DOHH2 (cell line): ENCODE measurements around the gene COL5A1.

Source experiments
- H3F3A ChIP-seq: fragments of 200-600 bp; sonication (generic), shearing (Covaris generic); 2 replicates; pipeline ENCODE4 v1.6.0; 2016; ENCODE audit warnings: antibody characterized with exemption, mild to moderate bottlenecking; ENCODE audit not compliant: control insufficient read depth, insufficient read depth
- H3K27ac ChIP-seq: fragments of 200-600 bp; sonication (generic); 2 replicates; pipeline ENCODE4 v1.5.1; 2014; ENCODE audit warnings: low read depth, mild to moderate bottlenecking, low read length, moderate library complexity
- H3K27me3 ChIP-seq: fragments of 200-600 bp; sonication (generic); 2 replicates; pipeline ENCODE4 v1.6.1; 2014; ENCODE audit warnings: mild to moderate bottlenecking, low read length, mixed read lengths; ENCODE audit not compliant: control insufficient read depth
- H3K36me3 ChIP-seq: fragments of 200-600 bp; sonication (generic); 2 replicates; pipeline ENCODE4 v1.6.1; 2014; ENCODE audit warnings: mild to moderate bottlenecking, low read length, moderate library complexity, mixed read lengths; ENCODE audit not compliant: control insufficient read depth
- H3K4me1 ChIP-seq: fragments of 200-600 bp; sonication (generic); 2 replicates; pipeline ENCODE4 v1.6.1; 2014; ENCODE audit warnings: mild to moderate bottlenecking, low read length, mixed read lengths; ENCODE audit not compliant: control insufficient read depth
- H3K4me2 ChIP-seq: fragments of 200-600 bp; sonication (generic); 2 replicates; pipeline ENCODE4 v1.6.0; 2014; ENCODE audit warnings: mild to moderate bottlenecking, low read length, moderate library complexity
- H3K4me3 ChIP-seq: fragments of 200-600 bp; sonication (generic); 2 replicates; pipeline ENCODE4 v1.5.1; 2014; ENCODE audit warnings: mild to moderate bottlenecking, low read length, mixed read lengths
- H3K79me2 ChIP-seq: fragments of 200-600 bp; sonication (generic); 2 replicates; pipeline ENCODE4 v1.6.1; 2014; ENCODE audit warnings: mild to moderate bottlenecking, low read length, mixed read lengths; ENCODE audit not compliant: control insufficient read depth
- H3K9me2 ChIP-seq: fragments of 200-600 bp; sonication (generic); replicated peaks from 2 replicates; pipeline ENCODE4 v1.6.1; 2014; ENCODE audit warnings: mild to moderate bottlenecking, low read length, mixed read lengths; ENCODE audit not compliant: control insufficient read depth
- H3K9me3 ChIP-seq: fragments of 200-600 bp; sonication (generic); 2 replicates; pipeline ENCODE4 v1.6.1; 2014; ENCODE audit warnings: antibody characterized with exemption, low read length, mixed read lengths; ENCODE audit not compliant: control insufficient read depth, insufficient read depth
- H4K20me1 ChIP-seq: fragments of 200-600 bp; sonication (generic); 2 replicates; pipeline ENCODE4 v1.6.0; 2014; ENCODE audit warnings: low read depth, mild to moderate bottlenecking, antibody characterized with exemption, low read length, moderate library complexity; ENCODE audit not compliant: control insufficient read depth, insufficient read depth
- EZH2phosphoT487 ChIP-seq: fragments of 200-600 bp; sonication (generic); IDR thresholded peaks from 2 replicates; pipeline ENCODE4 v1.6.1; 2017; ENCODE audit warnings: borderline replicate concordance, mild to moderate bottlenecking, antibody characterized with exemption, low read length, moderate library complexity, mixed read lengths
- TF ChIP-seq, protein P1 (sequence below): fragments of 200-600 bp; sonication (generic); IDR thresholded peaks from one replicate; pipeline ENCODE4 v1.5.1; 2014; ENCODE audit warnings: antibody characterized with exemption, mild to moderate bottlenecking, low read depth, low read length; ENCODE audit not compliant: poor library complexity, severe bottlenecking

The COL5A1 gene

DNA sequence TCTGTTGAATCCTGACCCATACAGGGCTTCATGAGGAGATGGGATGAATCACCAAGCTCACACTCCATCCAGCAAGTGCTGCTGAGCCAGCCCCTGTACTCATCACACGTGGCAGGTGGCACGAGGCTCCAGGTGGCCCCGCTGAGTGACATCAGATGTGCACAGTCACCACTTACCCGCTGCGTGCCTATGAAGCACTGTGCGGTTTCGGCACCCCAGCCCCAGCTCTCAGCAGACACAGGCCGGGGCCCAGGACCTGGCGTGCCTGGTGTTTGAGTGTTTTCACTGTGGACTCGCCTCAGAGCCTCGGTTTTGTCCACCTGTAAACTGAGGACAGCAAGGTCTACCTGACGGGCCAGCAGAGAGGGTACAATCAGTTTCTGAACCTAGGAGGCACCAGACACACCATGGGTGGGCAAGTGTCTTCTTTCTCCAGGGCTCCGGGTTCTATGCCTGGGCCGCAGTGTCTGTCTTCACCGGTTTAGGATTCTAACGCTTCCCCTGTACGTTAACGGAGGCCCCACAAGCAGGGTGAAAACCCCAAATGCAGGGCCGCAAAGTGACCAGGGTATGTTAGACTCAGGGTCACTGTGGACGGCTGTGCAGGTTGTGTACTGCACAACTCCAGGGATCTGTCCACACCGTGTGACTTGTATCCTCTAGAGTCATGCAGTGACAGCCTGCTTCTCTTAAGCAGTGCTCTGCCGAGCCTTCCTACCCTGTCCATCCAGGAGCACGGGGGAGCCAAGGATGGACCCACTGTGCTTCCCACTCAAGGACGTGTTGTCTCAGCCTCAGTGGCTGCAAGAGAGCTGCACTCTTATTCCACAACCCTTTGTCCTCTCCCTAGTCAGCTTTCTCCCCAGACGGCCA, 44.3 kb upstream of the COL5A1 start:
- H3K79me2 ChIP-seq = no peaks in the 10 kb centered on the region
- TF ChIP-seq EZH2phosphoT487 = no peak
- TF ChIP-seq, protein P1, sequence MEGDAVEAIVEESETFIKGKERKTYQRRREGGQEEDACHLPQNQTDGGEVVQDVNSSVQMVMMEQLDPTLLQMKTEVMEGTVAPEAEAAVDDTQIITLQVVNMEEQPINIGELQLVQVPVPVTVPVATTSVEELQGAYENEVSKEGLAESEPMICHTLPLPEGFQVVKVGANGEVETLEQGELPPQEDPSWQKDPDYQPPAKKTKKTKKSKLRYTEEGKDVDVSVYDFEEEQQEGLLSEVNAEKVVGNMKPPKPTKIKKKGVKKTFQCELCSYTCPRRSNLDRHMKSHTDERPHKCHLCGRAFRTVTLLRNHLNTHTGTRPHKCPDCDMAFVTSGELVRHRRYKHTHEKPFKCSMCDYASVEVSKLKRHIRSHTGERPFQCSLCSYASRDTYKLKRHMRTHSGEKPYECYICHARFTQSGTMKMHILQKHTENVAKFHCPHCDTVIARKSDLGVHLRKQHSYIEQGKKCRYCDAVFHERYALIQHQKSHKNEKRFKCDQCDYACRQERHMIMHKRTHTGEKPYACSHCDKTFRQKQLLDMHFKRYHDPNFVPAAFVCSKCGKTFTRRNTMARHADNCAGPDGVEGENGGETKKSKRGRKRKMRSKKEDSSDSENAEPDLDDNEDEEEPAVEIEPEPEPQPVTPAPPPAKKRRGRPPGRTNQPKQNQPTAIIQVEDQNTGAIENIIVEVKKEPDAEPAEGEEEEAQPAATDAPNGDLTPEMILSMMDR = no peak
- no peaks in the 10 kb centered on the region for H4K20me1 ChIP-seq
- peaks cover 7% of the 10 kb centered on the region; the same call in 1 of the 2 replicates for H3K9me3 ChIP-seq
- H3K27me3 ChIP-seq = no peaks in the 10 kb centered on the region
- no peaks in the 10 kb centered on the region for H3K9me2 ChIP-seq
- H3K36me3 ChIP-seq = no peaks in the 10 kb centered on the region
- no peak overlapping the region for H3K4me3 ChIP-seq
- H3K4me2 ChIP-seq = no peak overlapping the region
- no peak overlapping the region for H3K27ac ChIP-seq
- 0 out of 2 replicates have a peak, but pooled peaks cover 5% of the 10 kb centered on the region for H3F3A ChIP-seq
- no peaks in the 10 kb centered on the region for H3K4me1 ChIP-seq

DNA sequence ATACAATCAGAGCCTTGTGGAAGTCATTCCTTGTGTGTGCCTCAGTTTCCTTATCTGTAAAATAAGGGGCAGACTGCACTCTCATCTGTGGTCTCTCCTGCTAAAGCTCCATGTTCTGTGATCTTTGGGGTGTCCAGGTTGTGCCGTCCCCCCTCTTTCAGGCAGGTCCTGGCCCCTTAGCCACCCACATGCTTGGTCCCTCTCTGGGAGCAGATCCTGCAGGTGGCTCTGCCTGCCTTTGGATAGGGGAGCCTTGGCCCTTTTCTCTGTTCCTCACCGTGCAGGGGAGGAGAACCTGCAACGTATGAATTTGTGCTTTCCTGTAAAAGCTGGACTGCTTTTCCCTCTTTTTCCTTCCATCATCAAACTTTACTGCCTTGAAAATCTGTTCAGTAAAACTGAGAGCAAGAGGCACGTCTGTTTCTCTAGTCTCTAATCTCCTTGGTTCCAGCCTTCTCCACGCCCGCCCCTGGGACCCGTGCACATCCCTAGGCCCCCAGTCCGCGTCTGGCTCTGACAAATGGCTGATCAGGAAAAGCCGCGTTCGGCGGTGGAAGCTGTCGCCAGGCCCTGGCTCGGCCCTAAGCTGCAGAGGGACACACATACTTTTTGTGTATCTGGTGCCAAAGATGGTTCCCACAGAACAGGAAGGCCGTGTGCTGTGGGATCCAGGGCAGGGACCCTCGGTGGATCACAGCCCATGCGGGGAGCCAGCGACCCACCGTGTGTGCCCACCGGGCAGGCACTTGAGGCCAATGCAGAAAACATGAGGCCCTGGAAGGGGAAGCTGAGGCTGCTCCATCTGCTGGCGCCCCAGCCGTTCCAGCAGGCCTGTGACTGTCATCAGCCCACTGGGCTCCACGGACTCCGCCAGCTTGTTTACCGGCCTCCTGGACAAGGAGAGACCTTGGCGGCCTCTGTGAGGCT, 43.4 kb upstream of the COL5A1 start:
- H3K4me2 ChIP-seq = no peak overlapping the region
- H3K4me3 ChIP-seq = no peak overlapping the region
- no peaks in the 10 kb centered on the region for H3K4me1 ChIP-seq
- peaks cover 7% of the 10 kb centered on the region; the same call in 1 of the 2 replicates for H3K9me3 ChIP-seq
- no peaks in the 10 kb centered on the region for H3K79me2 ChIP-seq
- H3K36me3 ChIP-seq = no peaks in the 10 kb centered on the region
- H3K27me3 ChIP-seq = no peaks in the 10 kb centered on the region
- no peaks in the 10 kb centered on the region for H4K20me1 ChIP-seq
- H3K9me2 ChIP-seq = no peaks in the 10 kb centered on the region
- no peak overlapping the region for H3K27ac ChIP-seq
- 0 out of 2 replicates have a peak, but pooled peaks cover 5% of the 10 kb centered on the region for H3F3A ChIP-seq
- TF ChIP-seq, protein P1 = no peak
- TF ChIP-seq EZH2phosphoT487 = no peak

DNA sequence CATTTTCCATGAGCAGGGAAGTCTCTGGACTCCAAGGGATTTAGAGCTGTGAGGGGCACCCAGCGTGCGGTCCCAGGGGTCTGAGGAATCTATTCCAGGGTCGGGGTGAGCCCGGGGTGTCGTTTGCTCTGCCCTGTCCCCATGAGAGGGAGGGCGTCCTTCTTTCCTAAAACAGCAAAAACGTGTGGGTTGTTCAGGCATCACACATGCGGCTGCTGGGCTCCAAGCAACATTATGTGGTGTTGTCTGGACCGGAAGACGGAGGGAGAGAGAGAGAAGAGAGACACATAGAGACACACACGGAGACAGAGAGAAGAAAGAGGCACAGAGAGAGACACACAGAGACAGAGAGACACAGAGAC, 42.7 kb upstream of the COL5A1 start:
- H3K27me3 ChIP-seq = no peaks in the 10 kb centered on the region
- no peaks in the 10 kb centered on the region for H3K9me2 ChIP-seq
- H3K79me2 ChIP-seq = no peaks in the 10 kb centered on the region
- H3K4me1 ChIP-seq = no peaks in the 10 kb centered on the region
- no peak overlapping the region for H3K4me2 ChIP-seq
- H3K9me3 ChIP-seq = peaks cover 7% of the 10 kb centered on the region; the same call in 1 of the 2 replicates
- H3K4me3 ChIP-seq = no peak overlapping the region
- no peak overlapping the region for H3K27ac ChIP-seq
- no peak for TF ChIP-seq EZH2phosphoT487
- TF ChIP-seq, protein P1 = no peak
- 0 out of 2 replicates have a peak, but pooled peaks cover 5% of the 10 kb centered on the region for H3F3A ChIP-seq
- no peaks in the 10 kb centered on the region for H4K20me1 ChIP-seq
- no peaks in the 10 kb centered on the region for H3K36me3 ChIP-seq
